HG03432 (cell line): Measurements from ENCODE around the gene MAMDC4.
"Not testable (repeated sequence)": the region's sequence is repeated elsewhere in the genome, so short reads cannot be mapped to it uniquely, and the experiment has no call there.

Source experiments
- ATAC-seq: cut with Tn5 transposase; IDR thresholded peaks from one replicate; pipeline ENCODE4 v1.9.1; 2021; ENCODE audit warnings: mild to moderate bottlenecking, moderate library complexity; ENCODE audit not compliant: unreplicated experiment

The MAMDC4 gene

GRCh38 chr9:136837856-136838277 is 14.3 kb upstream of the MAMDC4 start:
- ATAC-seq: not testable (repeated sequence)

GRCh38 chr9:136838314-136839228 is 13.6 kb upstream of the MAMDC4 start:
- no peak for ATAC-seq

- ATAC-seq: no peak
Measured at GRCh38 chr9:136839229-136840139, 12.7 kb upstream of the MAMDC4 start.

- no peak for ATAC-seq
Measured at GRCh38 chr9:136840140-136840876, 11.8 kb upstream of the MAMDC4 start.

GRCh38 chr9:136840877-136841645 is 11.1 kb upstream of the MAMDC4 start:
- no peak for ATAC-seq

- not testable (repeated sequence) for ATAC-seq
Measured at GRCh38 chr9:136841646-136842379, 10.3 kb upstream of the MAMDC4 start.

GRCh38 chr9:136842380-136842948 is 9.7 kb upstream of the MAMDC4 start, which contains the start of gene AJM1:
AJM1 (plus strand) TSS chr9:136842478; CDS start chr9:136844415, 1,937 bp downstream.
- peak; percentile 72 for ATAC-seq

GRCh38 chr9:136843159-136843800 is 8.9 kb upstream of the MAMDC4 start:
- not testable (repeated sequence) for ATAC-seq

- not testable (repeated sequence) for ATAC-seq
Measured at GRCh38 chr9:136843801-136844740, 8.1 kb upstream of the MAMDC4 start.

GRCh38 chr9:136844761-136845464 is 7.2 kb upstream of the MAMDC4 start:
- ATAC-seq: no peak

- ATAC-seq: no peak
Measured at GRCh38 chr9:136845465-136846260, 6.5 kb upstream of the MAMDC4 start.

- ATAC-seq: no peak
Measured at GRCh38 chr9:136846376-136847087, 5.6 kb upstream of the MAMDC4 start.

- no peak for ATAC-seq
Measured at GRCh38 chr9:136847088-136847825, 4.9 kb upstream of the MAMDC4 start.

GRCh38 chr9:136847826-136848392 is 4.2 kb upstream of the MAMDC4 start:
- ATAC-seq: no peak
